SKM-1 treated with dmso at 0.1 percent for 144 hours (cell line): Measurements from ENCODE around the gene ZBTB9.

Experiments
- DNase-seq: peaks from one replicate; lab custom pipeline; 2025; ENCODE audit not compliant: unreplicated experiment; lab: John Stamatoyannopoulos, UW

The ZBTB9 gene

DNA sequence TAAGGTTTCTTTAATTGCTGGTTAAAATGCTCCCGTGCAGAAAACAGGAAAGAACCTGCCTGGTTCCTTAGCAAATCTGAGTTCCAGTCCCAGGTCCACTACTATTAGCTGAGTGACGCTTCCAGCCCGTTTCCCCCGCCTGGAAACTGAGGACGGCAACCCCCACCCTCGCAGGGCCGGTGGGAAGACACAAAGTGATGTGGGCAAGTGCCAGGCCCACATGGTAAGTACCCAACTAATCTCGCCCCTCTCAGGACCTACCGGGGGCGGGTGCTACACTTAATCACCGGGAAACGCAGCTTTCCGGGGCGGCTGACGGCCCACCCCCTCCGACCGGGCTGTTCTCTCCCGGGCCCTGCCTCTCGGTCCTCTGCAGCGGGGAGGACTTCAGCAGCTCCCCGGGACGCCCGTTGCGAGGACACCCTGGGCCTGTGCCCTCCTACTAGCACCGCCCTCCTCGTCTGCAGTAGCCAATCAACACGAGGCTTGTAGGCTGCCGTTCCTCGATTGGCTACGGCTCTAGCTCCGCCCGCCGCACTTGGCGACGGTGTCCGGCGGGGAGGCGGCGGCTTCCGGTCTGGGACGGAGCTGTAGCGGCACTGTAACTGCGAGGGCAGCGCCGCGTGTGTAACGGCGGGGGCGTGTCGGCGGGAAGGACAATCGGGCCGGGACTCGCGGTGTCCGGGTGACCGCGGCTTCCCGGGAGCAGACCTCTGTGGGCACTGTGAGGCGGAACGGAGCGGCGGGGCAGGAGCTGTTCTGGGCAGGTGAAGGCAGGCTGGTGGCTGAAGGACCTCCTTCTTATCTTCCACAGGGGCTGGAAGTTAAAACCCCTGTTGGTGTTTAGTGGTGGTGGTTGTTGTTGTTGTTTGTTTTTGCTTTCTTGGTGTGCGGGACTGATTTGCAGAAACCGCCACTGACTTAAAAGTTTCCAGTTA lies at the start of gene ZBTB9:
Gene ZBTB9, plus strand, starts transcription at position 568 of the 938 bp plus-strand sequence. CDS start 525 bp downstream, outside the sequence.
- DNase-seq, result peak; percentile 95

DNA sequence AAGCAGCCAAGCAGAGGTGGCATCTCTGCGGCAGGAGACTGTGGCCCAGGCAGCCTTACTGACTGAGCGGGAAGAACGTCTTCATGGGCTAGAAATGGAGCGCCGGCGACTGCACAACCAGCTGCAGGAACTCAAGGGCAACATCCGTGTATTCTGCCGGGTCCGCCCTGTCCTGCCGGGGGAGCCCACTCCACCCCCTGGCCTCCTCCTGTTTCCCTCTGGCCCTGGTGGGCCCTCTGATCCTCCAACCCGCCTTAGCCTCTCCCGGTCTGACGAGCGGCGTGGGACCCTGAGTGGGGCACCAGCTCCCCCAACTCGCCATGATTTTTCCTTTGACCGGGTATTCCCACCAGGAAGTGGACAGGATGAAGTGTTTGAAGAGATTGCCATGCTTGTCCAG lies 49.5 kb upstream of the ZBTB9 start:
- no peak for DNase-seq

DNA sequence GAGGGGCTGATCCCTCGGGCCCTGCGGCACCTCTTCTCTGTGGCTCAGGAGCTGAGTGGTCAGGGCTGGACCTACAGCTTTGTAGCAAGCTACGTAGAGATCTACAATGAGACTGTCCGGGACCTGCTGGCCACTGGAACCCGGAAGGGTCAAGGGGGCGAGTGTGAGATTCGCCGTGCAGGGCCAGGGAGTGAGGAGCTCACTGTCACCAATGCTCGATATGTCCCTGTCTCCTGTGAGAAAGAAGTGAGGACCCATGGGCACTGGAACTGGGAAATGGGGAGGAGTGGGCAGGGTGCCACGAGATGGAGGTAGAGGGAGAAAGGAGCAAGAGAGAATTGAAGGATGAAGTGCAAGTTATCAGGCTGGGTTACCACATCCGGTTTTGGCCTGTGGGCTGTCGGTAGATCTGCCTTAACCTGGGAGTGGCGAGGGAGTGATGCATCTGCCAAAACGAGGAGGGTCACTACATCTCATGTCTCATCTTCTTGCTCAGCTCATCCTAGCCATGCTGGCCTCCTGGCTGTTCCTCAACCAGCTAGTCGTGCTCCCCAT lies 48.9 kb upstream of the ZBTB9 start:
- no peak for DNase-seq

DNA sequence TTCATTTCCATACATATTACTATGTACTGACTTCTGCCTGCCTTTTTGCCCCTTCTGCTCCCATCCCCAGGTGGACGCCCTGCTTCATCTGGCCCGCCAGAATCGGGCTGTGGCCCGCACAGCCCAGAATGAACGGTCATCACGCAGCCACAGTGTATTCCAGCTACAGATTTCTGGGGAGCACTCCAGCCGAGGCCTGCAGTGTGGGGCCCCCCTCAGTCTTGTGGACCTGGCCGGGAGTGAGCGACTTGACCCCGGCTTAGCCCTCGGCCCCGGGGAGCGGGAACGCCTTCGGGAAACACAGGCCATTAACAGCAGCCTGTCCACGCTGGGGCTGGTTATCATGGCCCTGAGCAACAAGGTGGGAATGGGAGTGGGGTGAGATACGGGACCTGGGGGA lies 48.2 kb upstream of the ZBTB9 start:
- DNase-seq, result no peak

DNA sequence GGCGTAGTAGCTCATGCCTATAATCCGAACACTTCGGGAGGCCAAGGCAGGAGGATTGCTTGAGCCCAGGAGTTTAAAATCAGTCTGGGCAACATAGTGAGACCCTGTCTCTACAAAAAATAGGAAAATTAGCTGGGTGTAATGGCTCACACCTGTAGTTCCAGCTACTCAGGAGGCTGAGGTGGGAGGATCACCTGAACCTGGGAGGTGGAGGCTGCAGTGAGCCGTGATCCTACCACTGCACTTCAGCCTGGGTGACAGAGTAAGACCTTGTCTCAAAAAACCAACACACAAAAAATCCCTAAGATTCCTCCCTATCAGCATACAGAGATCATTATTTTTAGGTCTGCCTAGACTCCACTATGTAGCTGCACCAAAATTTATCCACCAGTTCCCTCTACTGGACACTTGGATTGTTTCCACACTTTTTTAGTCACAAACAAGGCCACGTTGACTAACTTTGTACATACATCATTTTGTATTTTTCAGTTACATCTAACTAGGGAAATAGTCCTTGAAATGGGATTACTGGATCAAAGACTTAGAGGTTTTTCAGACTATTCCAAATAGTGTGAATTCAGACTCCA lies 47.2 kb upstream of the ZBTB9 start:
- DNase-seq, result no peak

- DNase-seq, result peak; percentile 98
These were observed 44.2 kb upstream of the ZBTB9 start for GRCh38 chr6:33410050-33410710.

DNA sequence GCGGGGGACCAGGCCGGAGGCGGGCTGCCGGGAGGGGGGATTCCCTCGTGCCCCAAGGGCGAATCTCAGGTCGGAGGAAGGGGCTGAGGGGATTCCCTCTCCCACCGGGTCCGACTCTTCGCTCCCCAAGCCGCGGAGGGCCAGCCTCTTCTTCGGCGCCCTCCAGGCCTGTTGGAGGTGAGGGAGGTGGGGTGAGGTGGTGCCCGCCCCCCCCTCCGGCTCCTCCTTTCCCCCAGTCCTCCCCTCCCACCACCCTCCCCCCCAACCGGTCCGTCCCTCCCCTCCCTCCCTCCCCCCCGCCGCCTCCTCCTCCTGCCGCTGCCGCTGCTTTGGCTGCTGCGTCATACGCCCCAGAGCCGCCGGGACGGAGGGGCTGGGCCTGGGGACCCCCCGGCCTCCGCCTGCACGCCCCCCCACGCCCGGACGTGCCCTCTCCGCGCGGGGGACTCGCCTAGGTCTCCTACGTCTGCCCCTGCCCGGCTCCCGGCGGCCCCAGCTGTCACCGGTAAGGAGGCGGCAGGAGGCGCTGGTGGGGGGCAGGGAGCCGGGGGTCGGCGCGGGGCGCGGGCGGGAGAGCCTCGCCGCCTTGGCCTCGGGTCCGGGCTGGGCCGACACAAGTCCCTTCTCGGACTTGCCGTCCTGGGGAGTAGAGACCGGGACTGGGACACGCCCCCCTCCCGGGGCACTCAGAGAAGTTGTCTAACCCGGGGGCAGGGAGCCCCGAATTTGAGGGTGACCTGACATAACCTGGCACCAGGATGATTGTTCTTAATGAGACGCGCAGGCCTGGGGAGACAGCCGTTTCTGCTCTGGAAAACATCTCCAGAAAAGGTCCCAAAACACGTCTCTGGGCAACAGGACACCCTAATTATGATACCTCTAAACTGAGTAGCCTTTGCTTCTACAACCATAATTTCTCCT lies 43.4 kb upstream of the ZBTB9 start, which contains the start of gene PHF1:
Gene PHF1, plus strand, starts transcription at position 304 of the 921 bp plus-strand sequence. CDS start 1,250 bp downstream, outside the sequence.
- peak; percentile 57 for DNase-seq

DNA sequence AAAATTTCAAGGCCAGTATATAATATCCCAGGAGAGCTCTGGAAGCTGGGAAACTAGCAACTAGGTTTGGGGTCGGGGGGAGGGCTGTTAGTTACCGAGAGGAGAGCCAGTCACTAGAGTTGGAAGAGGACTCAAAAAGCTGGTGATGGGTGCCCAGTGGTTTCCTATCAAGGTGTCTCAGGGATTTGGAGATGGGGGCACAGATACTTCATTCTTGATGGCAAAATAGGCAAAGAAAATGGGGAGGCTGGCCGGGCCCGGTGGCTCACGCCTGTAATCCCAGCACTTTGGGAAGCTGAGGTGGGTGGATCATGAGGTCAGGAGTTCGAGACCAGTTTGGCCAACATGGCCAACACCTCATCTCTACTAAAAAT lies 42.8 kb upstream of the ZBTB9 start:
- no peak for DNase-seq

DNA sequence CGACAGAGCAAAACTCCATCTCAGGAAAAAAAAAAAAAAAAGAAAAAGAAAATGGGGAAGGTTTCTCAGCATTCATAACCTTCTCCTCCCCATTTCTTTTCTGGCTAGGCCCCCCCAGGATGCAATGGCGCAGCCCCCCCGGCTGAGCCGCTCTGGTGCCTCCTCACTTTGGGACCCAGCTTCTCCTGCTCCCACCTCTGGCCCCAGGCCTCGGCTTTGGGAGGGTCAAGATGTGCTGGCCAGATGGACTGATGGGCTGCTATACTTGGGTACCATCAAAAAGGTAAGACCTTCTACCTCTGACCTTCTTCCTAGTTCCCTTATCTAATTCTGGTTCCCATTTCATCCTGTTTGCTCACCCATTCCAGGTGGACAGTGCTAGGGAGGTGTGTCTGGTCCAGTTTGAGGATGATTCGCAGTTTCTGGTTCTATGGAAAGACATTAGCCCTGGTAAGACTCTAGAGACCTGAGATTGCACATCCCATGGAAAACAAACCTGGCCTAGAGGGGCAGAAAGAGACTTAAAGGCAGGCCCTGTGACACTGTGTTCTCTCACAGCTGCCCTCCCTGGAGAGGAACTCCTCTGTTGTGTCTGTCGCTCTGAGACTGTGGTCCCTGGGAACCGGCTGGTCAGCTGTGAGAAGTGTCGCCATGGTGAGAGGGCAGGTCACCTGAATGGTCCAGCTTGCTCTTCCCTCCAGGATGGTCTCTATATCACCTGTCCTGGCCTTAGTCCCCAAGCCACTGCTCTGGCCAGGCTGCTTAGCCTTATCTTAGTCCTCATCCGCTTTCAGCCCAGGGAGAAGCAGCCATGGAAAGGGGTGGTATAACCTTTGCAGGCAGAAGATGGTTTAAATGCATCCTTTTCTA lies 42.0 kb upstream of the ZBTB9 start:
- no peak for DNase-seq

- DNase-seq, result no peak
These were observed 40.9 kb upstream of the ZBTB9 start for GRCh38 chr6:33413241-33414120.

DNA sequence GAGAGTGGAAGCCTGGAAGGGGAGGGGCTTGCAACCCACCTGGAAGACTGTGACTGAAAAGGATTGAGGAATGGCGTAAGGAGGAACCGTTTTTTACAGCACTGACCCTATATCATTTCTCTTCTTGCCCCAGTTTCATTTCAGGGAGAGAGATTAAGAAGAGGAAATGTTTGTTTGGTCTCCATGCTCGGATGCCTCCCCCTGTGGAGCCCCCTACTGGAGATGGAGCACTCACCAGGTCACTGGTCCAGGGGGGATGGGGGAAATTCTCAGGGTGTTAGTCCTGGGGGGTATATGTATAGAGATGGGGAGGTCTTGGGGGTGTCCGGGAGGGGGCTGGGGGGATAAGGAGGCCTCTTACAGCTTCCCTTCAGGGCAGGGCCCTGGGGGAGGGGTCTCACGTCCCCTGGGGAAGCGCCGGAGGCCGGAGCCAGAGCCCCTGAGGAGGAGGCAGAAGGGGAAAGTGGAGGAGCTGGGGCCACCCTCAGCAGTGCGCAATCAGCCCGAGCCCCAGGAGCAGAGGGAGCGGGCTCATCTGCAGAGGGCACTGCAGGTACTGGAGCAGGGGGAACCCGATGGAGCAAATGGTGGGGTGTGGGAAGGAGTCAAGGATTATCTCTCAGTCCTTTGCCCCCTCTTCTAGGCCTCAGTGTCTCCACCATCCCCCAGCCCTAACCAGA lies 39.6 kb upstream of the ZBTB9 start:
- no peak for DNase-seq

- no peak for DNase-seq
These were observed 38.5 kb upstream of the ZBTB9 start for GRCh38 chr6:33415831-33416230.

- DNase-seq, result no peak
These were observed 37.8 kb upstream of the ZBTB9 start for GRCh38 chr6:33416386-33417127.

GRCh38 chr6:33417128-33417902 lies 37.1 kb upstream of the ZBTB9 start:
- no peak for DNase-seq

GRCh38 chr6:33417903-33418689 lies 36.3 kb upstream of the ZBTB9 start, which contains the start of gene CUTA:
Gene CUTA (minus strand): TSS chr6:33418107. CDS start chr6:33418000, 107 bp downstream.
- peak; percentile 98 for DNase-seq
